Transverse colon (tissue), 3 donors: Measurements from ENCODE around the gene DBNDD1.

Experiments used
- EP300 ChIP-seq: sonication (generic); formaldehyde crosslinking; IDR thresholded peaks from one replicate; pipeline ENCODE4 v1.6.1; 2017; ENCODE audit warnings: antibody characterized with exemption, low read depth
- POLR2A ChIP-seq: fragments of 450-650 bp; IDR thresholded peaks from one replicate; pipeline ENCODE4 v1.6.1; 2016; ENCODE audit warnings: antibody characterized with exemption, mild to moderate bottlenecking, moderate library complexity
- TF ChIP-seq, protein P1 (sequence below), 5 experiments: fragments of 200-600 bp in 3 of 5; fragments of 450-650 bp in 2 of 5; sonication (generic) in 3 of 5; IDR thresholded peaks; 1 replicate in 2 of 5; 2 replicates in 3 of 5; pipeline ENCODE4 v1.5.1; 2016 to 2017; ENCODE audit warnings: antibody characterized with exemption in 5 of 5, inconsistent platforms in 3 of 5, mild to moderate bottlenecking in 2 of 5, moderate library complexity in 1 of 5

DNA sequence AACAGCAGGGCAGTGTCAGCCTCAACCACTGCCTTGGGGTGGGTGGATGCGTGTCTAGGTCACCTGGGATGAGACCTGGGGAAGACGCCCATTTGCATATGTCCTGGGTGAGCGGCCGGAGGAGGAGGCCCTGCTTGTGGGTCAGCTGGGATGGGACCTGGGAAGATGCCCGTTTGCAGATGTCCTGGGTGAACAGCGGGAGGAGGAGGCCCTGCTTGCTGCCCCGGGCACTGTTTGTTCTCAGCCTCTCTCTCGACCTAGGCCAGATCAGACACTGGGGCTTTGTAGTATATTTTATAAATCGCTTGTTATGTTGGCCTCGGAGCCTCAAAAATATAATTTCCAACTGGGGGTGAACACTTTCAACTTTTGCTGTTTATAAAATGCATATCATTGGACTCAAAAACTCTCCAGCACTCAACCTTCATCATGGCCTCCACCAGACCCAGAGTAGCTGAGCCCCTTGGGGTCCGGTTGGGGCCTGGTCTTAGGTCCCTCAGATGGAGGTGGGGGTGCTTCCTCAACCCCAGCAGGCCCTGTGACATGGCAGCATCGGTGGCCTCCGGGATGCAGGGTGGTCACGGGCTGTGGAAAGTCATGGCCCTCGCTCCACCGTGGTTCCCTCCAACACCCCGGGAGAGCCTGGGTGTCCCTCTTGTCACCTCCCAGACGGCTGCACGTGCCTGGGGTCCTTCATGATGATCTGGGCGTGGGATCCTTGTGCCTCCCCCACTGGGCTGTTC, 17.3 kb downstream of the DBNDD1 start:
- TF ChIP-seq, protein P1, sequence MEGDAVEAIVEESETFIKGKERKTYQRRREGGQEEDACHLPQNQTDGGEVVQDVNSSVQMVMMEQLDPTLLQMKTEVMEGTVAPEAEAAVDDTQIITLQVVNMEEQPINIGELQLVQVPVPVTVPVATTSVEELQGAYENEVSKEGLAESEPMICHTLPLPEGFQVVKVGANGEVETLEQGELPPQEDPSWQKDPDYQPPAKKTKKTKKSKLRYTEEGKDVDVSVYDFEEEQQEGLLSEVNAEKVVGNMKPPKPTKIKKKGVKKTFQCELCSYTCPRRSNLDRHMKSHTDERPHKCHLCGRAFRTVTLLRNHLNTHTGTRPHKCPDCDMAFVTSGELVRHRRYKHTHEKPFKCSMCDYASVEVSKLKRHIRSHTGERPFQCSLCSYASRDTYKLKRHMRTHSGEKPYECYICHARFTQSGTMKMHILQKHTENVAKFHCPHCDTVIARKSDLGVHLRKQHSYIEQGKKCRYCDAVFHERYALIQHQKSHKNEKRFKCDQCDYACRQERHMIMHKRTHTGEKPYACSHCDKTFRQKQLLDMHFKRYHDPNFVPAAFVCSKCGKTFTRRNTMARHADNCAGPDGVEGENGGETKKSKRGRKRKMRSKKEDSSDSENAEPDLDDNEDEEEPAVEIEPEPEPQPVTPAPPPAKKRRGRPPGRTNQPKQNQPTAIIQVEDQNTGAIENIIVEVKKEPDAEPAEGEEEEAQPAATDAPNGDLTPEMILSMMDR (IDR thresholded peaks at IDR 0.05) = no peak
- TF ChIP-seq EP300 = no peak
- TF ChIP-seq POLR2A = no peak
